GM19240 (cell line): ENCODE measurements around the gene PKM.

ENCODE experiments used
- DNase-seq: peaks from one replicate; pipeline ENCODE4 v3.0.0; 2011; ENCODE audit warnings: low spot score; ENCODE audit not compliant: insufficient read length

Gene PKM

GRCh38 chr15:72200395-72201237 is 30.4 kb downstream of the PKM start:
- no peak for DNase-seq

DNA sequence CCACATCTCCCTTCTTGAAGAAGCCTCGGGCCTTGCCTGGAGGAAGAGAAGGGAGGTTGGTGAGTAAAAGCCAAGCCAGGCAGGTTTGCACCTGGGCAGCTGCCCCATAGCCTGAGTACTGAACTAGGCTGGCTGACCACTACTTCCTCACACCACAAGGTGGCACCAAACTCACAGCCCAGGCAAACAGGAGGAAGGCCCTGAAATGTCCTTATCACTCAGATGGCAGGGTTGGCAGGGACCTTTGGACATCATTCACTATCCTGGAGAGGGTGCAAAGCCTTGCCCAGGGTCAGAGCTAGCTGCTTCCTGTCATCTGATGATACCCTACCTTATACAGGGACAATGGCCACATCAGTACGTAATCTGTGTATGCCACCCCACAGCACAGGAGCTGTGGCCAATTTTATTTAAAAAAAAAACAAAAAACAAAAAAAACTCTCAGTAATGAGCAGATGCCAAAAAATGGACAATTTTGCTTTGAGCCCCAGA is 31.2 kb downstream of the PKM start:
- peak; percentile 79 for DNase-seq

GRCh38 chr15:72199205-72199515 is 31.8 kb downstream of the PKM start:
- no peak for DNase-seq

GRCh38 chr15:72198356-72199204 is 32.4 kb downstream of the PKM start:
- DNase-seq, result no peak

- DNase-seq, result peak; percentile 59
These were observed 33.3 kb downstream of the PKM start, which contains the start of gene GRAMD2A for GRCh38 chr15:72197460-72198355. Gene GRAMD2A (minus strand): TSS chr15:72197787.

- DNase-seq, result no peak
These were observed 33.9 kb downstream of the PKM start for GRCh38 chr15:72197041-72197459.

- no peak for DNase-seq
These were observed 34.5 kb downstream of the PKM start for GRCh38 chr15:72196409-72197040.

GRCh38 chr15:72195101-72195511 is 35.9 kb downstream of the PKM start:
- DNase-seq, result no peak

DNA sequence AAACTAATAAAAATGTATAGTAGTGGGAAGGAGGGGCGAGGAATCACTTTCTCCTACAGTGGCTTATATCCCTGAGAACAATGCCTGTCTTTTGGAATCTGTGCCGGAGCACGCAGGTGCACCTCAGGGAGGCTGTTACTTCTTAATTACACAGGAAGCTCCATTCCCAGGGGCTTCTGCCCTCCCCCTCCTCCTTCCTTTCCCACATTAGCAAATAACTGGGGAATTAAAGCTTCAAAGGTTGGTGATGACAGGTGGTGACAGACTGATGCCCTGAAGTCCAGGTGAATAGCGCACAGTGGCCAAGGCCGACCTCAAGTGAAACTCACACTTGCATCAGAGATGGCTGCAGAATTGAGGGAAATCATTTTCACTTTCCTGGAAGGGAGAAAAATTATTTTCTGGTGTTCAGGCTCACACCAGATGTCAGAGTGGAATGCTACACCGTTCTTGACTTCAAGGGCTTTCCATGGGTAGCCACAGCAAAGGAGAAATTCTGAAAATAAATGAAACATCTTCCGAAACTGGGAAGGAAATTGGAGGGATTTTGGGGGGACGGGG is 37.1 kb downstream of the PKM start:
- DNase-seq, result no peak

DNA sequence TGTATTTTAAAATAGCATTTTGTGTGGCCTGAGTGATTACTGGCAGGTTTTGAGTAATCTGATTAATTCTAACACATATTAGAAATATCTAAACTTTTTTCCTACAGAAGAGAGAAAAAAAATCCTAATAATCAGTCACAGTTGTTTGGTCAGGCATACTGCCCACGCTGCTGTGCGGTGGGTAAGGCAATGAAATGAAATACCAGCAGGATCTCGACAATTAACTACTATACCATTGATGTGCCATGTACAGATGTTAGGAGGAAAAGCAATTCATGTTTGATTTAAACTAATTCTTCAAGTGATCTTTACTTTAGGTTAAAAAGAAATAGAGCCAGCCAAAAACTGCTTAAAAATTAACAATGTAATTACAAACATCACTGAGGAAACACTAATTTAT is 38.6 kb downstream of the PKM start:
- no peak for DNase-seq

DNA sequence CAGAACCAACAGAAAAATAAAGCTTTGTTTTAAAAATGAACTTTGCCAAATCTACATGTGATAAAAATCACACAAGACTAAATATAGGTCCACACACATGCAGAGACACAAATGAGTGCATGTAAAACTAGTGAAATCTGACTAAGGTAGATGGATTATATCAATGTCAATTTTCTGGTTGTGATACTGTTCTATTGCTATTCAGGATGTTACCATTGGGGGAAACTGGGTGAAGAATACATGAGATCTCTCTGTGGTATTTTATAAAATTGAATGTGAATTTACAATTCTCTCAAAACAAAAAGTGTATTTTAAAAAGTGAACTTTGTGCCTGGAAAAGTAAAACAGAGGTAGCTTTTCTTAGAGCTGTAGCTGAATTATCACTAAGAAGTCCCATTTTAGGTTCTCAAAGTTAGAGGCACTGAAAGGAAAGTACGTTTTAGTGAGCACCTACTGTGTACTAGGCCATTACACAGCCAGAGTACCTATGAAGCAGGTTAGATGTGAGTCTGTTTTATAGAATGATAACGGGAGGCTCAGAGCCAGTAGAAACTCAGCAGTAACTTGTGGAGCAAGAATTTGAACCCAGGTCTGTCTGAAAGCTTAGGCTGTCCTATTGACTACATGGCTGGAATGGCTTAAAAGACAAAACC is 41.6 kb downstream of the PKM start:
- DNase-seq, result no peak

- no peak for DNase-seq
These were observed 46.7 kb downstream of the PKM start for GRCh38 chr15:72184165-72184811.

GRCh38 chr15:72183781-72184164 is 47.2 kb downstream of the PKM start:
- no peak for DNase-seq

GRCh38 chr15:72182673-72183072 is 48.3 kb downstream of the PKM start:
- no peak for DNase-seq

- DNase-seq, result no peak
These were observed 48.7 kb downstream of the PKM start for GRCh38 chr15:72182244-72182643.

DNA sequence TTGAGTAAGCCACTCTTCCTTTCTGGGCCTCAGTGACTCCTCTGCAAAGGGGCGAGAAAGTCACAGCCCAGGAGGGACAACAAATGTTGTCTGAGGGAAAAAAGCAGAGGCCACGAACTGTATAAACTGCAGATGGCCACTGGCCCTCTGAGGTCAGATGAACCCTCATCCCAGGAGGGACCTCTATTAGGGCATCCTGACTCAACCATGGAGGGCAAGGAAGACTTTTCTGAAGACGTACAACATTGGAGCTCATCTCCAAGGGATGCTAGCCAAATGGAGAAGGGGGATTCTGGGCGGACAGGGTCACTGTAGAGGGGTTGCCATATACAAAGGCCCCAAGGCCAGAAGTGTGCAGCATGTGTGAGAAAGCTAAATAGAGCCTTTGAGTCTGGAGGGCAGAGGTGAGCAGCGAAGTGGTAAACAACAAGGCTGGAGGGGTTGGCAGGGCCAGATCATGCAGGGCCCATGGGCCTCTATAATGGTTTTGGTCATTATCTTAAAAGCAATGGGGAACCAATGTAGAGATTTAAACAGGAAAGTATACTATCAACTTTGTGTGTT is 50.1 kb downstream of the PKM start:
- no peak for DNase-seq

DNA sequence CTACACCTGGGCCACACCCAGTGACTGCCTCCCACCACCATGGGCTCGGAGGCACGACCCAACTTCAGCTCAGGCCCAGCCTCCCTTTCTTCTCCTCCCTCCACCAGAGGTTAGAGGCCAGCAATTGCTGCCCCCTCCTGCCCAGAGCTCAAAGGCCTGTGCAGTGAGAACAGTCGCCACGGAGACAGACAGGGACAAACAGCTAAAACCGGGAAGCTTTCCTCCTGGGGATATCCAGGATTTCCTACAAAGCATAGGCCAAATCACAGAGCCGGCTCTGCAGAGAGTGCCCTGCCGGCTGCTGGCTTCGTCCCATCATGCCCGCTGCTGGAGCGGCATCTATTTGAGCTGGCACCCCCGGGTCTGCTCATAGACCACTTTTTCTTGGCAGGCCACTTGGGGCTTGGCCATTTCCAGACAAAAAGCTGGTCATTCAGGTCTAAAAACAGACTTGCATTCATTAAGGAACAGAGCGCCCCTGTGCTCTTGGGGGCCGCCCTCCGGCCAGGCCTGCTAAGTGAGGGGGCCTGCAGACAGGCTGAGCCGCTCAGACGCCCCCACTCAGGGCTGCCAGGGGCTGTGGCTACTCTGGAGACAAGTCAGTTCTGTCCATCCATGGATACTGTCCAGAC is 50.9 kb downstream of the PKM start:
- DNase-seq, result no peak

GRCh38 chr15:72178976-72179585 is 51.9 kb downstream of the PKM start:
- no peak for DNase-seq
